B cell (primary cell): ENCODE results near the gene NKAIN2. TPM values are rescaled to one million over a fixed set of nuclear protein-coding genes. Genes with fewer than 3 reads are reported as not detected.

ENCODE experiments used
- ATAC-seq: fragments of 200-7000 bp; cut with Tn5 transposase; one replicate; pipeline ENCODE4 v1.10.0; 2021; ENCODE audit warnings: low read depth, mild to moderate bottlenecking, moderate number of reproducible peaks, moderate library complexity
- CTCF ChIA-PET: fragments of 350-600 bp; sonication (Branson Sonifier 250); formaldehyde crosslinking; loops from one replicate; lab custom pipeline; 2021; ENCODE audit warnings: antibody characterized with exemption, inconsistent platforms; lab: Charles Lee
- POLR2A ChIA-PET: fragments of 350-600 bp; sonication (Branson Sonifier 250); formaldehyde crosslinking; loops from one replicate; lab custom pipeline; 2021; ENCODE audit warnings: antibody characterized with exemption; lab: Charles Lee
- DNase-seq: peaks from one replicate; pipeline ENCODE4 v3.0.0; 2013
- H2AFZ ChIP-seq: 2 replicates; pipeline ENCODE4 v1.6.1; 2012; ENCODE audit warnings: mild to moderate bottlenecking, low read depth, low read length; ENCODE audit not compliant: insufficient read depth, poor library complexity, severe bottlenecking
- H3K27ac ChIP-seq, 2 donors: 1 replicate in 1 of 2; 2 replicates in 1 of 2; pipeline ENCODE4 v1.5.1; 2012 to 2013; ENCODE audit warnings: low read length in 2 of 2, mild to moderate bottlenecking in 2 of 2, moderate library complexity in 1 of 2
- H3K27me3 ChIP-seq, 4 experiments: fragments of 200-600 bp in 1 of 4; sonication (generic) in 1 of 4; replicated peaks in 1 of 4; 1 replicate in 2 of 4; 2 replicates in 2 of 4; pipeline versions ENCODE4 v1.6.1 to v1.7.0; 2013 to 2016; ENCODE audit warnings: low read length in 3 of 4, mild to moderate bottlenecking in 2 of 4, mixed read lengths in 1 of 4, moderate library complexity in 1 of 4; ENCODE audit not compliant: insufficient read depth in 4 of 4, control insufficient read depth in 3 of 4; ENCODE audit errors: control extremely low read depth in 1 of 4
- H3K36me3 ChIP-seq, 2 experiments: replicated peaks in 1 of 2; 1 replicate in 1 of 2; 2 replicates in 1 of 2; pipeline versions ENCODE4 v1.6.1 to v1.7.1; 2013; ENCODE audit warnings: low read length in 1 of 2; ENCODE audit not compliant: insufficient read depth in 2 of 2, control insufficient read depth in 1 of 2; ENCODE audit errors: control extremely low read depth in 1 of 2, extremely low read depth in 1 of 2
- H3K4me1 ChIP-seq, 2 donors: fragments of 200-600 bp in 1 of 2; sonication (generic) in 1 of 2; 1 replicate in 1 of 2; 2 replicates in 1 of 2; pipeline versions ENCODE4 v1.5.1 to v1.6.1; 2013 to 2017; ENCODE audit warnings: low read length in 2 of 2; ENCODE audit not compliant: control insufficient read depth in 2 of 2, insufficient read depth in 2 of 2
- H3K4me2 ChIP-seq: replicated peaks from 2 replicates; pipeline ENCODE3; 2012; ENCODE audit warnings: mild to moderate bottlenecking, low read depth, low read length; ENCODE audit not compliant: poor library complexity, severe bottlenecking
- H3K4me3 ChIP-seq, 5 experiments: fragments of 200-600 bp in 1 of 5; sonication (generic) in 1 of 5; 1 replicate in 3 of 5; 2 replicates in 2 of 5; pipeline versions ENCODE4 v1.5.1 to v1.7.0; 2011 to 2016; ENCODE audit warnings: low read length in 4 of 5, mild to moderate bottlenecking in 4 of 5, low read depth in 2 of 5, control low read depth in 1 of 5, moderate library complexity in 1 of 5; ENCODE audit not compliant: insufficient read depth in 1 of 5; ENCODE audit errors: control extremely low read depth in 1 of 5, extremely low read depth in 1 of 5
- H3K79me2 ChIP-seq: fragments of 200-600 bp; sonication (generic); one replicate; pipeline ENCODE4 v1.6.0; 2016; ENCODE audit warnings: low read length; ENCODE audit not compliant: control insufficient read depth, insufficient read depth
- H3K9ac ChIP-seq: fragments of 200-600 bp; sonication (generic); 2 replicates; pipeline ENCODE4 v1.6.1; 2017; ENCODE audit warnings: mild to moderate bottlenecking, low read length, moderate library complexity
- H3K9me3 ChIP-seq, 3 donors: one replicate each; pipeline versions ENCODE4 v1.6.1 to v1.7.1; 2013; ENCODE audit warnings: low read length in 2 of 3; ENCODE audit not compliant: control insufficient read depth in 2 of 3, insufficient read depth in 1 of 3; ENCODE audit errors: control extremely low read depth in 1 of 3
- H4K20me1 ChIP-seq: 2 replicates; pipeline ENCODE4 v1.6.0; 2012; ENCODE audit warnings: mild to moderate bottlenecking, low read length; ENCODE audit not compliant: insufficient read depth, control insufficient read depth, poor library complexity, severe bottlenecking
- H3K27ac Mint-ChIP-seq: one replicate; pipeline ENCODE4 v1.8.0; 2021; ENCODE audit warnings: mixed read lengths
- H3K27me3 Mint-ChIP-seq: one replicate; pipeline ENCODE4 v1.8.0; 2021; ENCODE audit warnings: mixed read lengths
- H3K4me1 Mint-ChIP-seq: one replicate; pipeline ENCODE4 v1.8.0; 2021; ENCODE audit warnings: mixed read lengths
- H3K4me3 Mint-ChIP-seq: one replicate; pipeline ENCODE4 v1.8.0; 2021; ENCODE audit warnings: mixed read lengths
- H3K9me3 Mint-ChIP-seq: one replicate; pipeline ENCODE4 v1.8.0; 2022; ENCODE audit warnings: mixed read lengths; ENCODE audit not compliant: insufficient read depth
- EZH2 ChIP-seq: IDR thresholded peaks from 2 replicates; pipeline ENCODE4 v1.6.1; 2012; ENCODE audit warnings: borderline replicate concordance, low read depth, mild to moderate bottlenecking, moderate library complexity, low read length; ENCODE audit not compliant: insufficient read depth, poor library complexity, severe bottlenecking
- WGBS: methylation state at CpG from one replicate; pipeline ENCODE4 v1.1.5; 2013; ENCODE audit warnings: missing lambda C conversion rate; ENCODE audit not compliant: insufficient coverage; 5-methylcytosine and 5-hydroxymethylcytosine counted together
- intact Hi-C: fragments of 100-400 bp; cut with micrococcal nuclease; formaldehyde crosslinking; loops from one replicate; pipeline ENCODE4 v1.10.0; 2022
- polyA plus RNA-seq: library from polyadenylated mRNA; depleted of rRNA; stranded (reverse); fragments of >200 nt; gene quantifications from 2 replicates; pipeline ENCODE4 v1.2.3, GENCODE V29; 2012
- total RNA-seq, 2 donors: library from RNA; stranded (reverse); fragments of 120-200 nt in 1 of 2; gene quantifications; 1 replicate in 1 of 2; 2 replicates in 1 of 2; pipeline versions ENCODE4 v1.2.3 to v1.2.4, GENCODE V29; 2013 to 2022
- TF ChIP-seq, protein P1 (sequence below): fragments of 200-600 bp; IDR thresholded peaks from one replicate; pipeline ENCODE4 v1.8.0; 2022; ENCODE audit warnings: antibody characterized with exemption, mild to moderate bottlenecking

NKAIN2 gene
- total and polyA plus RNA-seq, 2 donors (not counting 1 experiment from before 2014, with no cell fraction given) = not detected

DNA sequence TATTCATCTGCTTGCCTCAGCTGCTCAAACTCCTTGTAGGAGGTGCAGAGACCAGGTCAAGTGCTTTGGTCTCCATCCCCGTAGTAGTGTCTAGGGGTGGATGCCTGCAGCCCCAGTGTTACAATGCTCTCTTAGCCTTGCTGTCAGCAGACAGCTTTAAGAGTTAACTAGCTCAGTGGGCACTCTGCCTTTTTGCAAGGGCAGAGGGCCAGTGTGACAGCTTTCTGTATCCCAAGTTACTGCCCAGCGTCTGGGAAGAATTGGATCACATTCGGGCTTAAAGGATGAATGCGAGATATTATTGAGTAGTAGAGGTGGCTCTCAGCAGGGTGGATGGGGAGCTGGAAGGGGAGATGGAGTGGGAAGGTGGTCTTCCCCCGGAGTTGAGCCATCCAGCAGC, 818.7 kb downstream of the NKAIN2 start:
- H3K4me2 ChIP-seq = no peak overlapping the region
- ATAC-seq = no peak
- WGBS = 98% methylated on average over 3 of the region's 5 CpGs
- H4K20me1 ChIP-seq = no peaks in the 10 kb centered on the region
- H2AFZ ChIP-seq = no peak overlapping the region
- no peaks in the 10 kb centered on the region for H3K27me3 Mint-ChIP-seq
- H3K27me3 ChIP-seq = no peaks in the 10 kb centered on the region
- no peak overlapping the region for H3K4me3 ChIP-seq
- intact Hi-C loops = no loop called here
- DNase-seq = no peak
- no peaks in the 10 kb centered on the region for H3K9me3 Mint-ChIP-seq
- no peaks in the 10 kb centered on the region for H3K79me2 ChIP-seq
- no peak overlapping the region for H3K27ac Mint-ChIP-seq
- H3K36me3 ChIP-seq = no peaks in the 10 kb centered on the region
- TF ChIP-seq, protein P1, sequence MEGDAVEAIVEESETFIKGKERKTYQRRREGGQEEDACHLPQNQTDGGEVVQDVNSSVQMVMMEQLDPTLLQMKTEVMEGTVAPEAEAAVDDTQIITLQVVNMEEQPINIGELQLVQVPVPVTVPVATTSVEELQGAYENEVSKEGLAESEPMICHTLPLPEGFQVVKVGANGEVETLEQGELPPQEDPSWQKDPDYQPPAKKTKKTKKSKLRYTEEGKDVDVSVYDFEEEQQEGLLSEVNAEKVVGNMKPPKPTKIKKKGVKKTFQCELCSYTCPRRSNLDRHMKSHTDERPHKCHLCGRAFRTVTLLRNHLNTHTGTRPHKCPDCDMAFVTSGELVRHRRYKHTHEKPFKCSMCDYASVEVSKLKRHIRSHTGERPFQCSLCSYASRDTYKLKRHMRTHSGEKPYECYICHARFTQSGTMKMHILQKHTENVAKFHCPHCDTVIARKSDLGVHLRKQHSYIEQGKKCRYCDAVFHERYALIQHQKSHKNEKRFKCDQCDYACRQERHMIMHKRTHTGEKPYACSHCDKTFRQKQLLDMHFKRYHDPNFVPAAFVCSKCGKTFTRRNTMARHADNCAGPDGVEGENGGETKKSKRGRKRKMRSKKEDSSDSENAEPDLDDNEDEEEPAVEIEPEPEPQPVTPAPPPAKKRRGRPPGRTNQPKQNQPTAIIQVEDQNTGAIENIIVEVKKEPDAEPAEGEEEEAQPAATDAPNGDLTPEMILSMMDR = no peak
- no peak for TF ChIP-seq EZH2
- no peaks in the 10 kb centered on the region for H3K4me1 ChIP-seq
- CTCF ChIA-PET = no interaction called here
- peaks cover 0 to 3% (median 0%) of the 10 kb centered on the region in 3 donors for H3K9me3 ChIP-seq
- no peaks in the 10 kb centered on the region for H3K4me1 Mint-ChIP-seq
- no peak overlapping the region for H3K9ac ChIP-seq
- no peak overlapping the region for H3K4me3 Mint-ChIP-seq
- POLR2A ChIA-PET = no interaction called here
- H3K27ac ChIP-seq = no peak overlapping the region

- H3K27me3 ChIP-seq = no peaks in the 10 kb centered on the region
- H3K4me2 ChIP-seq = no peak overlapping the region
- no peak overlapping the region for H3K4me3 Mint-ChIP-seq
- H3K79me2 ChIP-seq = no peaks in the 10 kb centered on the region
- H4K20me1 ChIP-seq = no peaks in the 10 kb centered on the region
- intact Hi-C loops = no loop called here
- ChIA-PET CTCF (no interaction called here), POLR2A (no interaction called here)
- no peaks in the 10 kb centered on the region for H3K4me1 ChIP-seq
- no peak overlapping the region for H3K9ac ChIP-seq
- H3K9me3 Mint-ChIP-seq = peaks cover 8% of the 10 kb centered on the region
- TF ChIP-seq, protein P1 = no peak
- TF ChIP-seq EZH2 = no peak
- H3K9me3 ChIP-seq = peaks cover 0 to 3% (median 0%) of the 10 kb centered on the region in 3 donors
- no peaks in the 10 kb centered on the region for H3K36me3 ChIP-seq
- no peak overlapping the region for H3K27ac ChIP-seq
- WGBS = 92% methylated on average over 3 of the region's 3 CpGs
- ATAC-seq (no peak), DNase-seq (no peak)
- no peak overlapping the region for H3K4me3 ChIP-seq
- no peaks in the 10 kb centered on the region for H3K27me3 Mint-ChIP-seq
- no peaks in the 10 kb centered on the region for H3K4me1 Mint-ChIP-seq
- no peak overlapping the region for H2AFZ ChIP-seq
- H3K27ac Mint-ChIP-seq = no peak overlapping the region
Observed at GRCh38 chr6:124633655-124634054, 830.0 kb downstream of the NKAIN2 start.
